Body of pancreas (tissue), 4 donors: ENCODE results near the gene LSAMP. TPM values are rescaled to one million over a fixed set of nuclear protein-coding genes. Genes with fewer than 3 reads are reported as not detected.

Experiments used
- ATAC-seq: fragments of 150-250 bp; one replicate; pipeline ENCODE4 v1.9.1; 2016
- DNase-seq, 4 donors: peaks; one replicate each; pipeline ENCODE4 v3.0.0-alpha.2; 2019
- H3K27ac ChIP-seq, 4 donors: fragments of 200-600 bp; sonication (generic); 1 replicate in 3 of 4; 2 replicates in 1 of 4; pipeline versions ENCODE4 v1.5.1 to v1.6.1; 2016 to 2019; ENCODE audit warnings: mild to moderate bottlenecking in 1 of 4, mixed read lengths in 1 of 4, moderate library complexity in 1 of 4
- H3K27me3 ChIP-seq, 2 donors: fragments of 200-600 bp; sonication (generic); one replicate each; pipeline ENCODE4 v1.6.0; 2016; ENCODE audit warnings: mild to moderate bottlenecking in 1 of 2
- H3K36me3 ChIP-seq, 2 donors: fragments of 200-600 bp; sonication (generic); replicated peaks in 1 of 2; 2 replicates each; pipeline ENCODE4 v1.5.1; 2016; ENCODE audit warnings: low read depth in 2 of 2; ENCODE audit not compliant: insufficient read depth in 1 of 2
- H3K4me1 ChIP-seq: fragments of 200-600 bp; sonication (generic); one replicate; pipeline ENCODE4 v1.6.0; 2016
- H3K4me3 ChIP-seq, 2 donors: fragments of 200-600 bp; sonication (generic); 1 replicate in 1 of 2; 2 replicates in 1 of 2; pipeline ENCODE4 v1.5.1; 2016 to 2019
- H3K9me3 ChIP-seq, 3 donors: fragments of 200-600 bp; sonication (generic); 1 replicate in 2 of 3; 2 replicates in 1 of 3; pipeline ENCODE4 v1.5.1; 2016
- POLR2A ChIP-seq, 3 donors: fragments of 450-650 bp; IDR thresholded peaks; one replicate each; pipeline ENCODE4 v1.6.1; 2016; ENCODE audit warnings: antibody characterized with exemption in 3 of 3, mild to moderate bottlenecking in 2 of 3
- WGBS, 2 donors: methylation state at CpG; one replicate each; pipeline ENCODE4 v1.1.5; 2017; 5-methylcytosine and 5-hydroxymethylcytosine counted together
- intact Hi-C: fragments of 100-400 bp; cut with DNase I; formaldehyde crosslinking; loops from one replicate; pipeline ENCODE4 v1.15.1; 2023
- total RNA-seq, 2 donors: library from RNA; depleted of rRNA; stranded (reverse); fragments of >200 nt; gene quantifications; one replicate each; pipeline ENCODE4 v1.1.0, GENCODE V29; 2016
- TF ChIP-seq, protein P1 (sequence below), 7 experiments: fragments of 450-650 bp in 4 of 7; fragments of 200-600 bp in 3 of 7; sonication (generic) in 3 of 7; IDR thresholded peaks; one replicate each; pipeline ENCODE4 v1.5.1; 2016 to 2019; ENCODE audit warnings: antibody characterized with exemption in 7 of 7

The LSAMP gene
- total RNA-seq, 2 donors from 2014 or later, result 1.6 to 2.1 TPM

DNA sequence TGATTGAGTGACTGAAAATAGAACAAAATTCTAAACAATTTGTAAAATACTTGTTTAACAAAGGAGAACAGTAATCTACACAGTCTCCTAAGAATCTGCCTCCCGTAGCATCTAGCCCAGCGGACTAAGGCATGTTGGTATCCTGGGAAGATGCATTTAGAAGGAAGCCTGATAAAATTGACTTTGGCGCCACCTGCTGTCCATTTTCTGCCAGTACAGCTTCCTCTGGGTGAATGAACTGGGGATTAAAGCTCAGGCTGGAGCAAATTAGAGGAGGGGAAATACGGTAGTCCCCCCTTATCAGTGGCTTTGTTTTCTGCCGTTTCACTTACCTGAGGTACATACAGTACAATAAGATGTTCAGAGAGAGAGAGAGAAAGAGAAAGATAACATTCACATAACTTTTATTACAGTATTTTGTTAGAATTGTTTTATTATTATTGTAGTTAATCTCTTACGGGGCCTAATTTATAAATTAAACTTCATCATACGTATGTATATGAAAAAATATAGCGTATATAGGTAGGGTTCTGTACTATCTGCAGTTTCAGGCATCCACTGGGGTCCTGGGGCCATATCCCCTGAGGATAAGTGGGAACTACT lies 630.4 kb downstream of the LSAMP start:
- H3K27ac ChIP-seq, result no peak overlapping the region
- intact Hi-C loops, result no loop called here
- no peak overlapping the region for H3K4me3 ChIP-seq
- ATAC-seq, result peak; percentile 91
- WGBS, 2 donors, result 10 to 12% methylated on average over 8 of the region's 8 CpGs
- TF ChIP-seq, protein P1, sequence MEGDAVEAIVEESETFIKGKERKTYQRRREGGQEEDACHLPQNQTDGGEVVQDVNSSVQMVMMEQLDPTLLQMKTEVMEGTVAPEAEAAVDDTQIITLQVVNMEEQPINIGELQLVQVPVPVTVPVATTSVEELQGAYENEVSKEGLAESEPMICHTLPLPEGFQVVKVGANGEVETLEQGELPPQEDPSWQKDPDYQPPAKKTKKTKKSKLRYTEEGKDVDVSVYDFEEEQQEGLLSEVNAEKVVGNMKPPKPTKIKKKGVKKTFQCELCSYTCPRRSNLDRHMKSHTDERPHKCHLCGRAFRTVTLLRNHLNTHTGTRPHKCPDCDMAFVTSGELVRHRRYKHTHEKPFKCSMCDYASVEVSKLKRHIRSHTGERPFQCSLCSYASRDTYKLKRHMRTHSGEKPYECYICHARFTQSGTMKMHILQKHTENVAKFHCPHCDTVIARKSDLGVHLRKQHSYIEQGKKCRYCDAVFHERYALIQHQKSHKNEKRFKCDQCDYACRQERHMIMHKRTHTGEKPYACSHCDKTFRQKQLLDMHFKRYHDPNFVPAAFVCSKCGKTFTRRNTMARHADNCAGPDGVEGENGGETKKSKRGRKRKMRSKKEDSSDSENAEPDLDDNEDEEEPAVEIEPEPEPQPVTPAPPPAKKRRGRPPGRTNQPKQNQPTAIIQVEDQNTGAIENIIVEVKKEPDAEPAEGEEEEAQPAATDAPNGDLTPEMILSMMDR (IDR thresholded peaks at IDR 0.05), result peak; percentile 61 to 93 (median 89)
- no peak for TF ChIP-seq POLR2A (IDR thresholded peaks at IDR 0.05)
- H3K36me3 ChIP-seq, result no peaks in the 10 kb centered on the region
- DNase-seq, result peak; percentile 72 to 85 (median 79)
- H3K27me3 ChIP-seq, result no peaks in the 10 kb centered on the region
- no peaks in the 10 kb centered on the region for H3K9me3 ChIP-seq
- peaks cover 10% of the 10 kb centered on the region for H3K4me1 ChIP-seq

DNA sequence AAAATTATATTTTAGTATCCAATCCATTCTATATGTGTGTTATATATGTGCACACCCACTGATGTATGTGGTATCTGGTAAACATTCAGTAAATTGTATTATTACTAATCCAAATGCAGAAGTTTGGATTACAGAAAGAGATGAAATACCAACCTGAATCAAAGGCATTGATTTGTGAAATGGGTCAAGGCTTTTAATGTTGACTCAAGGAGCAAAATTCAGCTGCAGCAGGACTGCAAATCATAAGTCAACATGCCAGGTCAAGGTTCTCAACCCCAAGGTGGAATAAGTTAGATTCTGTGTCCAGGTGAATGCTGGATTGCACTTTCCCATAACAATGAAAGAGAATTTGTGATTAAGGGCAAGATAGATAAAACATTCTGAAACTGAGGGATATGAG lies 631.3 kb downstream of the LSAMP start:
- Histone ChIP-seq H3K36me3 (no peaks in the 10 kb centered on the region), H3K4me3 (no peak overlapping the region), H3K9me3 (no peaks in the 10 kb centered on the region), H3K4me1 (peaks cover 10% of the 10 kb centered on the region), H3K27ac (no peak overlapping the region), H3K27me3 (no peaks in the 10 kb centered on the region)
- peak in 2 of 4 donors; percentile 19 to 58 for DNase-seq
- intact Hi-C loops, result no loop called here
- TF ChIP-seq POLR2A (IDR thresholded peaks at IDR 0.05), result no peak
- TF ChIP-seq, protein P1 (IDR thresholded peaks at IDR 0.05), result no peak
- ATAC-seq, result peak; percentile 48

DNA sequence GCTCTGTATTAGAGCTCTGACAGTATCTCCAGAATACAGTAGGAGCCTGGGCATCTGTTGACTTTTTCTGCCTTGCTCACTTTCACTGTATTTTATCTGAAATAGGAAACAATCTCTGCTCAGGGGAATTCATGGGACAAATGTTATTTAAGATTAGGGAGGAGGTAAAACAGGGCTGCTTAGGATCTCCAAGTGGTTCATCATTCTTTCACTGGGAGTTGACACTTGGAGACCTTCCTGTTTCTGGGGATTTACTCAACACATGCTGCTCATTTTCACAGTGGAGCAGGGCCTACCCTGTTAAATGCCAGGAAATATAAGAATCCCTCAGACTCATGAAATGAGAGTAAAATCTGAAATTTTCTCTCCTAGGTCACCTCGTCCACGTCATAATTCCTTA lies 636.5 kb downstream of the LSAMP start:
- H3K9me3 ChIP-seq, result no peaks in the 10 kb centered on the region
- H3K27ac ChIP-seq, result no peak overlapping the region
- no peaks in the 10 kb centered on the region for H3K36me3 ChIP-seq
- 86 to 95% methylated on average over 2 of the region's 2 CpGs for WGBS, 2 donors
- H3K4me1 ChIP-seq, result peaks cover under 1% of the 10 kb centered on the region
- no peak for TF ChIP-seq POLR2A (IDR thresholded peaks at IDR 0.05)
- TF ChIP-seq, protein P1 (IDR thresholded peaks at IDR 0.05), result no peak
- H3K27me3 ChIP-seq, result no peaks in the 10 kb centered on the region
- no peak for ATAC-seq
- DNase-seq, result no peak
- intact Hi-C loops, result no loop called here
- no peak overlapping the region for H3K4me3 ChIP-seq

DNA sequence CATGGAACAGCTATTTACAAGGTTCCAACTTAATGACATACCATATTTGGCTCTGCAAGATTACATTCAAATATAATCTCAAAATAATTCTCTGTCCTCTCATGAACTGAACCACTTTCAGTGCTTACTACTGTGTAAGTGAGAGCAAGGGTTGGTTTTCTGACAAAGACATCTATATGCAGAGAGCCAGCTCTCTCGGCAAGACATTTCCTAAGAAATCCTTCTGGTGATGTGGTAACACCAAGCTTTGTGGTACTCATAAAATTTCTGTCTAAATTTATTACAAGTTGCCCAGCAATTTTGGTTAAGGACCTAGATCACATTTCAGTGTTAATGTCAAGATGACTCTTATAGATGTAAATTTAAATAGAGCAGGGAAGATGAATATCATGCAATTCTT lies 637.0 kb downstream of the LSAMP start:
- Histone ChIP-seq H3K4me3 (no peak overlapping the region), H3K9me3 (no peaks in the 10 kb centered on the region), H3K4me1 (no peaks in the 10 kb centered on the region), H3K27me3 (no peaks in the 10 kb centered on the region), H3K36me3 (no peaks in the 10 kb centered on the region), H3K27ac (no peak overlapping the region)
- TF ChIP-seq POLR2A (IDR thresholded peaks at IDR 0.05), result no peak
- intact Hi-C loops, result no loop called here
- DNase-seq (no peak), ATAC-seq (no peak)
- WGBS, 2 donors, result 89 to 92% methylated on average over 1 of the region's 1 CpG

DNA sequence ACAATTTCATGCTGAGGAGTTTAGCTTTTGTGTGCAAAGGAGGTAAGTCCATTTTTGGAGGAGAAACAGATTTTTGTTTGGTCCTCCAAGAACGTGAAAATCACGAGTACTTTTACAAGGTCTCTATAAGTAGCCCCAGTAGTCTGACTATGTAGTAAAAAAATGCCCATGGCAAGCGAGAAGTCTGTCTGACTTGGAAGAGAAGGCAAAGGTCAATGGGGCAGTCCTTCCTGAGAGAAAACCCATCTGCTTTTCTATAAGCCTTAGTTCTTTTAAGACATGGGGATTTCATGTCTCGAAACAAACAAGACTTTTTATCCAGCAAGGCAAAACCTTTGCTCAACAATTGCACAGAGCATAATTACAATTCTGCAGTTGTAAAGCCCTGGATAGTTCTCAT lies 638.8 kb downstream of the LSAMP start:
- no peaks in the 10 kb centered on the region for H3K27me3 ChIP-seq
- TF ChIP-seq POLR2A (IDR thresholded peaks at IDR 0.05), result no peak
- TF ChIP-seq, protein P1 (IDR thresholded peaks at IDR 0.05), result no peak
- no peak overlapping the region for H3K27ac ChIP-seq
- no peak for DNase-seq
- no peaks in the 10 kb centered on the region for H3K36me3 ChIP-seq
- H3K9me3 ChIP-seq, result no peaks in the 10 kb centered on the region
- ATAC-seq, result no peak
- WGBS, 2 donors, result 31 to 47% methylated on average over 4 of the region's 4 CpGs
- H3K4me3 ChIP-seq, result no peak overlapping the region
- intact Hi-C loops, result no loop called here
- H3K4me1 ChIP-seq, result no peaks in the 10 kb centered on the region
